ENCODE data around the gene NEBL. TPM values are rescaled to one million over a fixed set of nuclear protein-coding genes. Genes with fewer than 3 reads are reported as not detected.

The NEBL gene
- total RNA-seq, 1 donor from 2014 or later: 18.7 TPM

DNA sequence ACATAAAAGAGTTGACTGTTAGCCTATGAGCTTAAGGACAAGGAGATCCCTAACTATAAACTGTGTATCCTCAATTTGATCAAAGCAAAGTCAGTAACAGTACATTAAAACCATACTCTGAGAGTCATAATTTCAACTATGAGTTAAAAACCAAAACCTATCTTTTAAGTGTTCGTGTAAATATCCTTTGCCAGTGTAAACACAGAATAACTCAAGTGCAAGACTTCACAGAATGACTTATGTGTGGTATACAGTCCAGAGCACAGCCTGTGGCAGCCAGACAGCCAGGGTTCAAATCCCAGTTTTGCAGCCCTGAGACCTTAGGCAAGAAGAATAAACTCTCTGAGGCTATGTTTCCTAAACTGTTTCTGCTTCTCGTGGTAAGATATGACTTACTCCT, 30.3 kb upstream of the NEBL start:
- FAIRE-seq (no peak), DNase-seq (ENCODE audit: low read depth) (no peak)
- TF ChIP-seq, protein P1, sequence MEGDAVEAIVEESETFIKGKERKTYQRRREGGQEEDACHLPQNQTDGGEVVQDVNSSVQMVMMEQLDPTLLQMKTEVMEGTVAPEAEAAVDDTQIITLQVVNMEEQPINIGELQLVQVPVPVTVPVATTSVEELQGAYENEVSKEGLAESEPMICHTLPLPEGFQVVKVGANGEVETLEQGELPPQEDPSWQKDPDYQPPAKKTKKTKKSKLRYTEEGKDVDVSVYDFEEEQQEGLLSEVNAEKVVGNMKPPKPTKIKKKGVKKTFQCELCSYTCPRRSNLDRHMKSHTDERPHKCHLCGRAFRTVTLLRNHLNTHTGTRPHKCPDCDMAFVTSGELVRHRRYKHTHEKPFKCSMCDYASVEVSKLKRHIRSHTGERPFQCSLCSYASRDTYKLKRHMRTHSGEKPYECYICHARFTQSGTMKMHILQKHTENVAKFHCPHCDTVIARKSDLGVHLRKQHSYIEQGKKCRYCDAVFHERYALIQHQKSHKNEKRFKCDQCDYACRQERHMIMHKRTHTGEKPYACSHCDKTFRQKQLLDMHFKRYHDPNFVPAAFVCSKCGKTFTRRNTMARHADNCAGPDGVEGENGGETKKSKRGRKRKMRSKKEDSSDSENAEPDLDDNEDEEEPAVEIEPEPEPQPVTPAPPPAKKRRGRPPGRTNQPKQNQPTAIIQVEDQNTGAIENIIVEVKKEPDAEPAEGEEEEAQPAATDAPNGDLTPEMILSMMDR (IDR thresholded peaks at IDR 0.05; ENCODE audit: insufficient read depth, low read length, severe bottlenecking): no peak
- Histone ChIP-seq H3K36me3 (ENCODE audit: control insufficient read depth, insufficient read depth, low read length) (no peaks in the 10 kb centered on the region), H3K4me3 (ENCODE audit: low read depth, low read length) (no peak overlapping the region), H3K27me3 (ENCODE audit: control insufficient read depth, insufficient read depth, low read length) (no peaks in the 10 kb centered on the region)

DNA sequence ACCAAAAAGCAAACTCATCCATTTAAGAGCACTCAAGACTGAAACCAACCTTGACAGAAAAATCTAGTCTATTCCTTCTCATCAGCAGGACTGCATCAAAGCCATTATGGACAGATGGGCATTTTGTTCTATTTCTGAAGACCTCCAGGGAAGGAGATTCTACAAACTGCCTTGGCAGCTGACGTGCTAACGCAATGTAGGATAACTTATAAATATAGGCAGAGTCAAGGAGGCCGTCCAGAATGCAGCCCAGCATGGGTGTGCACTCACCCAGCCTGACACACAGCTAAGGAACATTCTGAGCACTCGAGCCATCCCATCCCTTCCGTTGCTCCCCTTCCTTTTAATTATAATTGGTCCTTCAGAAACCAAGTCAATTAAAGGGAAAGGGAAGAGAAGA, 25.3 kb upstream of the NEBL start:
- Histone ChIP-seq H3K4me3 (ENCODE audit: low read depth, low read length) (no peak overlapping the region), H3K27me3 (ENCODE audit: control insufficient read depth, insufficient read depth, low read length) (no peaks in the 10 kb centered on the region), H3K36me3 (ENCODE audit: control insufficient read depth, insufficient read depth, low read length) (no peaks in the 10 kb centered on the region)
- FAIRE-seq: no peak
- DNase-seq (ENCODE audit: low read depth): no peak
- TF ChIP-seq, protein P1 (IDR thresholded peaks at IDR 0.05; ENCODE audit: insufficient read depth, low read length, severe bottlenecking): no peak

DNA sequence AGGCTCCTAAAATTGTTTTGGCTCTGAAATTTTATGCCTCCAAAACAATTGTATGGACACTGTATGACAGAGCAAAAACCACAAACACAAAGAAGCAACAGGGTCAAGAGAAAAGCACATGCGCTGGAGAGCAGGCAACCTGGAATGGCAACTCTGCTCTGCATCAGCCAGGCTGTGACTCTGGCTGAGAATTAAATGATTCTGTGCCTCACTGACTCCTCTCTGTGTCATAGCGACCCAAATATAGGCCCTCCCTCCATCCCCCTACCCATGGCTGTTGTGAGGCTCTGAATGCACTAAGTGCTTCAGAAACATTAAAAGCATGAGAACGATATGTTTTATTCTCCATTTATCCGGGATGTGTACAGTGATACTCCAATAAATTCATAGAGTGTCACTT, 24.9 kb upstream of the NEBL start:
- H3K4me3 ChIP-seq (ENCODE audit: low read depth, low read length): no peak overlapping the region
- DNase-seq (ENCODE audit: low read depth): no peak
- no peaks in the 10 kb centered on the region for H3K27me3 ChIP-seq (ENCODE audit: control insufficient read depth, insufficient read depth, low read length)
- TF ChIP-seq, protein P1 (IDR thresholded peaks at IDR 0.05; ENCODE audit: insufficient read depth, low read length, severe bottlenecking): no peak
- H3K36me3 ChIP-seq (ENCODE audit: control insufficient read depth, insufficient read depth, low read length): no peaks in the 10 kb centered on the region
- FAIRE-seq: no peak

DNA sequence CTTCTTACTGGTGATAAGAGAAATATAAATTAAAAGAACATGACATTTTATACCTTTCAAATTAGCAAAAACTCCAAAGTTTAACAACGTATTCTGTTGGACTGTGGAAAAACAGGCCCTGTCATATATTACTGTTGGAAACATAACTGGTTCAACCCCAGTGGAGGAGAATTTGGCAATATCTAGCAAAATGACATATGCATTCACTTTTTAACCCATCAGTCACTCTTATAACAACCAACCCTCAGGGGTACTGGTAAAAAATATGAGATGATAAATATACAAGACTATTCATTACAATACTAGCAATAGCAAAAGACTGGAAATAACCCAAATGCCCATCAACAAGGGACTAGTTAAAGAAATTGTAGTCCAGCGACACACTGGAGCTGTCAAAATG, 22.9 kb upstream of the NEBL start:
- Histone ChIP-seq H3K36me3 (ENCODE audit: control insufficient read depth, insufficient read depth, low read length) (no peaks in the 10 kb centered on the region), H3K27me3 (ENCODE audit: control insufficient read depth, insufficient read depth, low read length) (no peaks in the 10 kb centered on the region), H3K4me3 (ENCODE audit: low read depth, low read length) (no peak overlapping the region)
- FAIRE-seq (no peak), DNase-seq (ENCODE audit: low read depth) (no peak)
- TF ChIP-seq, protein P1 (IDR thresholded peaks at IDR 0.05; ENCODE audit: insufficient read depth, low read length, severe bottlenecking): no peak

DNA sequence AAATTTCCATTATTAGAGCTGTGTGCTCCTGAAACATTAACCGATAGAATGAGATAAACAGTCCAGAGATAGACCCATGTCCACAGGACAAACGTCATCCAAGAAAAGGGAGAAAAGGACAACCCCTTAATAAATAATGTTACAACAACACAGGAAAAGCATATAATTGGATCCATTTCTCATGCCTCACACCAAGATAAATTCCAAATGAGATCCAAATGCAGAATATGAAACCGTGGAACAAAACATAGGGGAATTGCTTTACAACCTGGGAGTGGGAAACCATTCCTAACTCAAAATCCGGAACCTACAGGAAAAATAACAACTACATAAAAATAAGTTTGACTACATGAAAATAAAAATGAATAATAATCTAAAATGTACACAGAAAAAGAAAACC, 22.4 kb upstream of the NEBL start:
- FAIRE-seq (no peak), DNase-seq (ENCODE audit: low read depth) (no peak)
- no peaks in the 10 kb centered on the region for H3K27me3 ChIP-seq (ENCODE audit: control insufficient read depth, insufficient read depth, low read length)
- TF ChIP-seq, protein P1 (IDR thresholded peaks at IDR 0.05; ENCODE audit: insufficient read depth, low read length, severe bottlenecking): no peak
- H3K4me3 ChIP-seq (ENCODE audit: low read depth, low read length): no peak overlapping the region
- H3K36me3 ChIP-seq (ENCODE audit: control insufficient read depth, insufficient read depth, low read length): no peaks in the 10 kb centered on the region

DNA sequence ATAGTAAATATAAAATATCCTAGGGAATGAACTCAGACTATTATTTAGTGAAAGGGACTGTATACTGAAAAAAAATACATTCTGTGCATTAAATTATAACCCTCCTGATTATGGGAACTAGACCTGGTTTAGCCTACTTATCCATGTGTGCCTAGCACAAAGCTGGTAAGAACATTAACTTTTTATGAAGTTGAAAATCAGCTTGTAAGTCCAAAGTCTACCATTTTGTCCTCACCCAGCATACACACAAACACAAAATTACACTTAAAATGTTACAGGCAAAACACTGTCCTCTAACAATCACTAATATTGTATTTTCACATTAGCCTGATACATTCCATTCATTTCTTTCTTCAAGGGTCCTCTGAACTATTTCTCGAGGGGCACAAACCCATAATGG, 19.9 kb upstream of the NEBL start:
- Histone ChIP-seq H3K4me3 (ENCODE audit: low read depth, low read length) (no peak overlapping the region), H3K27me3 (ENCODE audit: control insufficient read depth, insufficient read depth, low read length) (no peaks in the 10 kb centered on the region), H3K36me3 (ENCODE audit: control insufficient read depth, insufficient read depth, low read length) (no peaks in the 10 kb centered on the region)
- TF ChIP-seq, protein P1 (IDR thresholded peaks at IDR 0.05; ENCODE audit: insufficient read depth, low read length, severe bottlenecking): no peak
- DNase-seq (ENCODE audit: low read depth): no peak
- FAIRE-seq: no peak

Data from bronchial epithelial cell (primary cell).